CD4-positive, alpha-beta T cell treated with Interferon gamma for 1 hour (primary cell): ENCODE data around the gene NTPCR.

ENCODE experiments used
- DNase-seq: peaks from one replicate; pipeline ENCODE4 v3.0.0-alpha.2; 2020

The NTPCR gene

DNA sequence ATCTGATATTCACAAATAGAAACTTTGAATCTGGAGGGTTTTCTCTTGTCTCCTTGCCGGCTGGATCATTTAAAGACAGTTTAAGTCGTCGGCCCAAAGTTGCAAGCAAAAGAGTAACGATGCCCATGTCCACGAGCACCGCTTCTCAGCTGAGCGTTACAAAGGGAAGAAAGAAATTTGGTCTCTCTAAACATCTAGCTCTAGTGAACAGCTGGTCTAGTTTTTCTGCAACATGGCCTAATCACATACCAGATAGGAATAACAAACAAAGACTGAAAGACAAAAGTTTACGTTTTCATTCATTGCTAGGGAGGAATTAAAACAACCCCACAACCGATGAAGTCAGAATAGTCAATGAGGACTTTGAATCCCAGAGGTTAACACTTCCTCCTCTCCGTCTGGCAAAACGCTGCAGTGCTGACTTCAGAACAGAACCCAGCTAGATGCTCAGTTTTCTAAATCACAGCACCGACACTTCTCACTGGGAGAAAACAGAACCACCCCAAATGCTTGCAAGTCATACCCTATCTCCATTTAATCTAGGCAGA lies 69.4 kb downstream of the NTPCR start:
- DNase-seq = no peak

GRCh38 chr1:233020426-233020825 lies 70.0 kb downstream of the NTPCR start:
- DNase-seq = no peak

GRCh38 chr1:233022246-233022645 lies 71.8 kb downstream of the NTPCR start:
- no peak for DNase-seq

- DNase-seq = no peak
These were observed 73.8 kb downstream of the NTPCR start for GRCh38 chr1:233024199-233024598.

DNA sequence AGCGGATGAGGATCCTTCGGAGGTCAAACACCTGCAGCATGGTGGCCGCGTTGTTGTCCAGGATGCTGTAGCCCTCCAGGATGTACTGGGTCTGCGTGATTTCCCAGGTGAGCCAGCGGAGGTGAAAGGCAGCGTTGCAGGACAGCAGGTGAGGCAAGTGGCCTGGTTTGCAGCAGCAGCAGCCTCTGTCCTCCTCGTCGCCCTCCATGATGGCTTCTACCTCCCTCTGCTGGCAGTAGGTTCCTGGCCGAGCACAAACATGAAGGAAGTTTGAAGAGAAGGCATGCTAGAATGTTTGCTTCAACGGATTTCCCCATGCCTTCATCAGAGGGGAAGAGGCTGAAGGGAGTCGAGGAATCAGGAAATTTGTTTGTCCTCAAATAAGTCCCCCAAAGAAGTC lies 74.7 kb downstream of the NTPCR start:
- no peak for DNase-seq

DNA sequence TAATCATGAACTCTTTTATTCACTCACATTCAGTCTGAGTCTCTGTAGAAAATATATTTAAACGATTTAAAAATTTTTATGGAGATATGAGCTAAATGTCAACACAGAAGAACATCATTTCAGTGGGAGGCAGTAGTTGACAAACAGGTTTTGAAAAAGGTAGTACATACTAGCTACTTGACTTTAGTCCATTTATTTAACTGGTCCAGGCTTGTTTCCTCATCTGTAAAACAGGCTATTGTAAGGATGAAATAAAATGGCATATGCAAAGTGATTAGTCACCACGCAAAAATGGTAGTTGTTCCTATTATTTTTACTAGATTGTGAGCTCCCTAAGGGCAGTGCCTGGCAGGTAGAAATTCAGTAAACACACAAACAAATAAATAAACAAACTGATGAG lies 75.2 kb downstream of the NTPCR start:
- no peak for DNase-seq

DNA sequence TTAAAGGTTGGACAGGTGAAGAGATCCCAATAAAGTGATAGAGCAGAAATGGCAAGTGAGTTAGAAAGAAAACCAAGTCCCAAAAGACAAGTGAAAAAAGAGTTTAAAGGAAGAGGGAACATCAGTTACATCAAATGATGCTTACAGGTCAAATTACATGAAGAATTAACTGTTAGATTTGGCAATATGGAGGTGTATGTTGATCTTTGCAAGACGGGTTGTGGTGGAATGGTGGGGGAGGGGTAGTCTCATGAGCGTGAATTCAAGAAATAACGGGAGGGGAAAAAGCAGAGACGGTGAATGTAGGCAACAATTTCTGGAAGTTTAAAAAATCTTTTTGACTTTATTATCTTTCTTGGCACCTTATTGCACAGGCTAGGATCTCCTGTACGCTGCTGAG lies 76.6 kb downstream of the NTPCR start:
- DNase-seq = no peak

DNA sequence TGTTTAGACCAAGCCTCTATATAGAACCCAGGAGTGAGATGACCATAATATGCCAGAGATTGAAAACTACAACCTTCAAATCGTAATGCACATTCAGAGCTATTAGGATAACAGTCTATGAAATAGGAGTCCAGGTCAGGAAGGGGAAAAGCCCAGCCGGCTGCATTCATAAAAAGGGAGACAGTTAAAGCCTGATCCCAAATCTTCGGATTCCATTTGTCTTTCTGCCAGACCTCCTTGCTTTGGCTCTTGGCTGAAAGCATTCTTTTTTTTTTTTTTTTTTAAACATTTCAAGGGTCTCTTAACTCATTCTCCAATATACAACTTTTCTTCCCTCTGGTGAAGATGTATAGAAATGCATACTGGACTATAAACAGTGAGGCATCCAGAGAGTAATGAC lies 81.1 kb downstream of the NTPCR start:
- DNase-seq = no peak

DNA sequence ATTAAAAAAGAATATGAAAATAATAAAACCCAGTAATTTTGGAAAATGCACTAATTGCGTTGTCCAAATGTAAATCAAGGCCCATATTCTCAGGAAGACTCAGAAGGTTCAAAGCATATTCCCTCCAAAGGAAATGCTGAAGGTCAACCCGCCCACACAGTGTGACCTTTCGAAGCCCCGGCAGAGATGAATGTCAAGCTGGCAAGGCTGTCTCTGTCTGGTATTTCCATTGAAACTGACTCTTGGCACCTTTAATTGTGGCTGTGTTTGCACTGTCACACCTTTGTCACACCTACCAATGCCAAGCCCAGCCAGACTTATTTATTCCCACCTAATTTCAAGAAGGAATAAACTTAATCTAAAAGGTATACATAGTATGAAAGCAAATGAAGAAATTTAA lies 82.5 kb downstream of the NTPCR start:
- DNase-seq = no peak

DNA sequence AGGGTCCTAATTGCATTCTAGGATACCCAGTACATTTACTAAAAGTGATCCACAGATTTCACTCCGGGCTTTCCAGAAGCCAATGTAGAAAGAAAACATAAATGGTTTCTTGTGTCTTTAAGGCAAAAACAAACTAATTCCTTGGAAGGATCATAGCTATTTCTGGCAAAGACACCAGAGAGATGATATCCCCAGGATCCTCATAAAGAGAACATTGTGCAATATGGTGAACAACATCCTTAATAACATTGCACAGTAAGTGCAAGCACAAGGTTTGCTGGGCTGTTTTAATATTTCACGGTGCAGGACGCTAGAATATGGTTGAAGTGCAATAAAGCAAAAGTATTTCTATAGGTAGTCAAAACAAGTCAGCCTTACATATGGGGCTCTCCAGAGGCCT lies 83.0 kb downstream of the NTPCR start:
- DNase-seq = no peak
